Measurements from ENCODE around the gene TRMT1. TPM values are rescaled to one million over a fixed set of nuclear protein-coding genes. Genes with fewer than 3 reads are reported as not detected.

Gene TRMT1
- total RNA-seq, 1 donor from 2014 or later: 54.2 TPM

- Mint-ChIP-seq H3K27ac (ENCODE audit: unreplicated experiment) (no peak overlapping the region), H3K9me3 (ENCODE audit: unreplicated experiment) (no peaks in the 10 kb centered on the region), H3K4me3 (ENCODE audit: unreplicated experiment) (peak overlapping the region; percentile 95), H3K4me1 (ENCODE audit: unreplicated experiment) (peaks cover 40% of the 10 kb centered on the region), H3K27me3 (ENCODE audit: unreplicated experiment) (peaks cover 10% of the 10 kb centered on the region), H3K36me3 (ENCODE audit: low read depth, unreplicated experiment) (peaks cover 11% of the 10 kb centered on the region)
- TF ChIP-seq, protein P1, sequence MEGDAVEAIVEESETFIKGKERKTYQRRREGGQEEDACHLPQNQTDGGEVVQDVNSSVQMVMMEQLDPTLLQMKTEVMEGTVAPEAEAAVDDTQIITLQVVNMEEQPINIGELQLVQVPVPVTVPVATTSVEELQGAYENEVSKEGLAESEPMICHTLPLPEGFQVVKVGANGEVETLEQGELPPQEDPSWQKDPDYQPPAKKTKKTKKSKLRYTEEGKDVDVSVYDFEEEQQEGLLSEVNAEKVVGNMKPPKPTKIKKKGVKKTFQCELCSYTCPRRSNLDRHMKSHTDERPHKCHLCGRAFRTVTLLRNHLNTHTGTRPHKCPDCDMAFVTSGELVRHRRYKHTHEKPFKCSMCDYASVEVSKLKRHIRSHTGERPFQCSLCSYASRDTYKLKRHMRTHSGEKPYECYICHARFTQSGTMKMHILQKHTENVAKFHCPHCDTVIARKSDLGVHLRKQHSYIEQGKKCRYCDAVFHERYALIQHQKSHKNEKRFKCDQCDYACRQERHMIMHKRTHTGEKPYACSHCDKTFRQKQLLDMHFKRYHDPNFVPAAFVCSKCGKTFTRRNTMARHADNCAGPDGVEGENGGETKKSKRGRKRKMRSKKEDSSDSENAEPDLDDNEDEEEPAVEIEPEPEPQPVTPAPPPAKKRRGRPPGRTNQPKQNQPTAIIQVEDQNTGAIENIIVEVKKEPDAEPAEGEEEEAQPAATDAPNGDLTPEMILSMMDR (IDR thresholded peaks at IDR 0.05; ENCODE audit: unreplicated experiment): no peak
- DNase-seq (ENCODE audit: low spot score): no peak
Measured at GRCh38 chr19:13120031-13120430, 3.5 kb upstream of the TRMT1 start.

DNA sequence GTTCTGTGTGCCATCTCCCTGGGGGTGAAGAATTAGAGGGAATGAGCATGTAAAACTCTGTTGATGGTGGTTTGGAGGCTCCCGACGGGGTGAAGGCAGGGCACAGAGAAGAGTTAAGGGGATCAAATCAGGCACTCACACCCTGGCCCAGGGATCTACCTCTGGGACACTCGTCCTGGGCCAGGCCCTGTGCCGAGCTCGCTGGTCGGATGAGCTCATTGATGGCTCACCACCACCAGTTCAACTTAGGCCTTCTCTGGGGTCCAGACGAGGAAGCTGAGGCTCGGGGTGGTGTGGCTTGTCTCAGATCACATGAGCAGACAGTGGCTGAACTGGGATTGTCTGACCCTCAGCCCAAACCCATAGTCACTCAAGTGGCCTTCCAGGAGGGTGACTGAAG is 3.1 kb upstream of the TRMT1 start:
- Mint-ChIP-seq H3K4me1 (ENCODE audit: unreplicated experiment) (peaks cover 40% of the 10 kb centered on the region), H3K4me3 (ENCODE audit: unreplicated experiment) (peak overlapping the region; percentile 95), H3K27me3 (ENCODE audit: unreplicated experiment) (peaks cover 10% of the 10 kb centered on the region), H3K27ac (ENCODE audit: unreplicated experiment) (peak overlapping the region; percentile 48), H3K36me3 (ENCODE audit: low read depth, unreplicated experiment) (peaks cover 11% of the 10 kb centered on the region), H3K9me3 (ENCODE audit: unreplicated experiment) (no peaks in the 10 kb centered on the region)
- no peak for DNase-seq (ENCODE audit: low spot score)
- TF ChIP-seq, protein P1 (IDR thresholded peaks at IDR 0.05; ENCODE audit: unreplicated experiment): no peak

DNA sequence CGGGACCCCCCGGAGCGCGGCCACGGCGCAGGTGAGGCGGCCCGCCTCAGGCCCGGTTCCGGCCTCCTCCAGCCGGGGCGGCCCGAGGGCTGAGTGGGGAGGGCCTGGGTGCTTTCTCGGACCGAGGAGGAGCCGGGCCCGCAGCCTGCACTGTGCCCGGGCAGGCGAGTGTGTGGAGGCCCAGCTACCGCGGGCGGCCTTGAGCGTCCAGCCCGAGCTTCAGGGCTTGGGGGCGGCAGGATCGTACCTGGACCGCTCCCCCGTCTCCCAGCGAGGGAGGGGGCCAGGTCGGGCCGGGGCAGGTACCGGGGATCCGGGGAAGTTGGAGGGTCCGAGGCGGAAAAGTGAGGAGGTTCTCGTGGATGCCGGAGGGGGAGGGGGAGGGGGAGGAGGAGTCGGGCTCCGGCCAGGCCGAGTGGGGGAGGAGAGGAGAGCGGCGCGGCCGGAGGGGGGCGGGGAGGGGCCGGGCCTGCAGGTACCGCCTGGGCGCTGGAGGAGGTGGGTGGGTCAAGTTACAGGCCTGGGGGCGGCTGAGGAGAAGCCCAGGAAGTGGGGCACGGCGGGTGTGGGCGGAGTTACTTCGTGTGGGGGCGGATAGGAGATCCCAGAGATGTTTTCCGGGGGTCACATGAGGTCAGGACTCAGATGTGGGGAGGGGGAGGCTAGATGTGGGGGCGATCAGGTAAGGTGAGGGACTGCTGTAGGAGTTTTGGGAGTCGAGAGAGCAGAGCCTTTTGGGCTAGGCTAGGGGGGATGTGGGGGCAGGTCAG is 2.1 kb upstream of the TRMT1 start:
- TF ChIP-seq, protein P1 (IDR thresholded peaks at IDR 0.05; ENCODE audit: unreplicated experiment): no peak
- Mint-ChIP-seq H3K9me3 (ENCODE audit: unreplicated experiment) (no peaks in the 10 kb centered on the region), H3K4me1 (ENCODE audit: unreplicated experiment) (peaks cover 40% of the 10 kb centered on the region), H3K27ac (ENCODE audit: unreplicated experiment) (peak overlapping the region; percentile 52), H3K4me3 (ENCODE audit: unreplicated experiment) (peak overlapping the region; percentile 95), H3K36me3 (ENCODE audit: low read depth, unreplicated experiment) (peaks cover 11% of the 10 kb centered on the region), H3K27me3 (ENCODE audit: unreplicated experiment) (peaks cover 10% of the 10 kb centered on the region)
- peak; percentile 58 for DNase-seq (ENCODE audit: low spot score)

- Mint-ChIP-seq H3K27ac (ENCODE audit: unreplicated experiment) (peak within 1 kb of the TSS; percentile 92), H3K36me3 (ENCODE audit: low read depth, unreplicated experiment) (peaks cover 11% of the 10 kb centered on the region), H3K4me1 (ENCODE audit: unreplicated experiment) (peaks cover 40% of the 10 kb centered on the region), H3K9me3 (ENCODE audit: unreplicated experiment) (no peaks in the 10 kb centered on the region), H3K4me3 (ENCODE audit: unreplicated experiment) (peak within 1 kb of the TSS; percentile 99), H3K27me3 (ENCODE audit: unreplicated experiment) (peaks cover 10% of the 10 kb centered on the region)
- TF ChIP-seq, protein P1 (IDR thresholded peaks at IDR 0.05; ENCODE audit: unreplicated experiment): no peak
- DNase-seq (ENCODE audit: low spot score): peak; percentile 94
Measured at GRCh38 chr19:13117772-13118423, 1.4 kb upstream of the TRMT1 start, which contains the start of gene NACC1. NACC1 (plus strand) TSS chr19:13118264; CDS start chr19:13135208, 16,944 bp downstream.

Measured in endothelial cell (in vitro differentiated cells).